Right hindlimb (tissue), 1 donor: ENCODE data around the gene MRPL43.

ENCODE experiments used
- DNase-seq: peaks from one replicate; pipeline ENCODE4 v3.0.0-alpha.2; 2018

Gene MRPL43

DNA sequence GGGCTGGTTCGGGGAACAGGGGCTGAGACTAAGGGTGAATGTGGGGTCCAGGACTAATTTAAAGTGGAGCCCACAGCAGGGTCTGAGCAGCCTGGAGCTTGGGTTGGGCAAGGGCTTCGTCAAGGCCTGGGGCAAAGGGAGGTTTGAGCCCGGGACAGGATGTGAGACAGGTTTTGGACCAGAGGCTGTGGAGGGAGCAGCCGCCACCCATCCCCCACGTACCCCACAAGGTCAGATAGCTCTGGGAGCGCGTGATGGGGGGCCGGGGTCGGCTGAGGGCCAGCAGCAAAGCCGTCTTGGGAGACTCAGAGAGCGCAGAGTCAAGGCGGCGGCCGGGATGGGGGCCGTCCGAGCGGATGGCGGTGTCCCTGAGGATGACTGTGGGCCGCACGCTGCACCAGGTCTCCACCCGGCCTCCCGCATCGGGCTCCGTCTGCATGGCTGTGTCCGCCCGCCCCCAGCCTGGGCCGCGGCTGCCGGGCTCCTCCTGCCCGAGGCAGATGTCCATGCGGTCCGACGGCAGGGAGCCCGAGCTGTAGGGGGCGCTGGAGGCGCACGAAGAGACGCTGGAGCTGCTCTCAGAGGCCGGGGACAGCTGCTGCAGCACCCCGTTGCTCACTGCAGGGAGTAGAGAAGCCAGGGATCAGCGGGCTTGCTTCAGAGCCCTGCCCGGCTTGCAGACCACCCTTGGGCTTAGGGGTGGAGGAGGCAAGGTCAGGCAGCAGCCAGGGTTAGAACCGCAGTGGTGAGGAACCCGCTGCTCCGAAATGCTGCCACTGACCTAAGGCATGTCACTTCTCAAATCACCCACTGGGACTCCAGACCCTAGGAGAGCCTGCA lies 31.5 kb upstream of the MRPL43 start:
- peak; percentile 87 for DNase-seq

DNA sequence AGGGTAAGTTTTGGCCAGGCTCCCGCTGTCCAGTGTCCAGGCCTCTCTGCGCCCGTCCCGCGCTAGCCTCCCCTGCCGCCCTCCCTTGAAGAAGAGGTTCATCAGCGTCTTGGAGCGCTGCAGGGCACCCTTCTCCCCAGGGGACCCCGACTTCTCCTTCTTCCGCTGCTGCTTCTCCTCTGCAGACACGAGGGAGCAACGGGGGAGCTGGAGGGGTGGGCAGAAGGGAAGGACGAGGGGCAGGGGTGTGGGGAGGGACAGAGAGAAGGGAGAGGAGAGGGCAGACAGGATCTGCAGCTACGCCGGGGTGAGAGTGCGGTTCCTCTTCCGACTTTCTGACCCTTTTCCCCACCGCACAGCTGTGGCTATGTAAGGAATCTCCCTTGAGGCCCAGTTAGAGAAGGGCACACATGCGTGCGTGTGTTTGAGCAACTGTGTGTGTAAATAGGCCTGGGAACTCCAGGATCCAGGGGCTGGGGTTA lies 30.9 kb upstream of the MRPL43 start:
- no peak for DNase-seq

DNA sequence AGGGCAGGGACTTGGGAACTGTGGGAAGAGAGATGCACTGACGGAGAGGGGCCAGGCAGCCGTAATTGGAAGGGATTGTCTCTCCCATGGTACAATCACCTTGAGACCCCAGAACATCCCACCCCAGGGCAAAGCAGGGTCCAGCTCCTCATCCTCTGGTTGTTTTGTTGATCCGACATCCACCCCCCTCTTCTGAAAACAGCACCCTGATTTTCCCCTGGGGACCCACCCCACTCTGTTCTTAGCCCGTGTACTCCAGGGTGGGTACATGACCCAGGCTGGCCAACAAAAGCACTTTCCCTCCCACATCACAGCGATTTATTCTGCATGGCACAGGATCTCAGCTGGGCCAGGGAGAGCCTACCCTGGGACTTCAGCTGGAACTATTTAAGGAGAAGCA lies 29.5 kb upstream of the MRPL43 start:
- DNase-seq = no peak

DNA sequence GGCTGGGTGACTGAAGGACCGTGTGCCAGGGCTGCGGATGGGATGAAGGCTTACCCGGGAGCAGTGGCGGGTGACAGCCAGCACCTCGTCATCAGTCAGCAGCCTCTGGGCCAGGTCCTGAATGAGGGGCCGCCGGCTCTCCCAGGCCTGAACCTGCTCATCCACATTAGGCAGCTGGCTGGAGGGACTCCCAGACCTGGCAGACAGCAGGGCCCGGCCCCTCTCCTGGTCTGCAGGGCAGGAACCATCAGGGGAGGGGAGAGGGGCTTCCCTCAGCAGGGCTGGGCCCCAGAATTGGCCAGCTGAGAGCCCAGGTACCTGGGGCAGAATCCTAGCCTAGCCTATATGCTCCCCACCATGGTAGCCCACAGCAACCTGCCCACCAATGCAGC lies 28.3 kb upstream of the MRPL43 start:
- DNase-seq = no peak

DNA sequence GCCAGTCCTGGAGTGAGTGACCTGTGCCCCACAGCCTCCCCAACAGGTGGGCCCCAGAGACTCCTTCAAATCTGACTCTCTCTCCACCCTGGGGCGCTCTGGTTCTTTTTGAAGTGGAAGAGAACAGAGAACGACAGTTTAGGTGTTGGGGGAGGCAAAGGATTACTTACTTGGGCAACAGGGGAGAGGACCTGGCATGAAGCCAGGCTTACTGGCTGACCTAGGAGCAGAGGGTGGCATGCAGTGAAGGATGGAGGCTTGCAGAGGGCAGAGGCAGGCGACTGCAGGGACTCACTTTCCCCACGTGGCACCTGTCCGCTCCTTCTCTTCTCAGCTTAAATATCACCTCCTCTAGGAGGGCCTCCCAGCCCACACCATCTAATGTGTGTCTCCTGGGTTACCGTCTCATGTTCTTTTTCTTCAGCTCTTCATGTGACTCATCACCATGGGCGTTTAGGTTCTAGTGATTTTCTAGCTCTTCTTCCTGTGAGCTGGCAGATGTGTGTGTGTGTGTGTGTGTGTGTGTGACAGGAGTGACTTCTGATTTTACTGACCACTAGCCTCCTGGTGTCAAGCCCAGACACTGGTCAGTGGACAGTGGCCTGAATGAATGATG lies 27.8 kb upstream of the MRPL43 start:
- no peak for DNase-seq

DNA sequence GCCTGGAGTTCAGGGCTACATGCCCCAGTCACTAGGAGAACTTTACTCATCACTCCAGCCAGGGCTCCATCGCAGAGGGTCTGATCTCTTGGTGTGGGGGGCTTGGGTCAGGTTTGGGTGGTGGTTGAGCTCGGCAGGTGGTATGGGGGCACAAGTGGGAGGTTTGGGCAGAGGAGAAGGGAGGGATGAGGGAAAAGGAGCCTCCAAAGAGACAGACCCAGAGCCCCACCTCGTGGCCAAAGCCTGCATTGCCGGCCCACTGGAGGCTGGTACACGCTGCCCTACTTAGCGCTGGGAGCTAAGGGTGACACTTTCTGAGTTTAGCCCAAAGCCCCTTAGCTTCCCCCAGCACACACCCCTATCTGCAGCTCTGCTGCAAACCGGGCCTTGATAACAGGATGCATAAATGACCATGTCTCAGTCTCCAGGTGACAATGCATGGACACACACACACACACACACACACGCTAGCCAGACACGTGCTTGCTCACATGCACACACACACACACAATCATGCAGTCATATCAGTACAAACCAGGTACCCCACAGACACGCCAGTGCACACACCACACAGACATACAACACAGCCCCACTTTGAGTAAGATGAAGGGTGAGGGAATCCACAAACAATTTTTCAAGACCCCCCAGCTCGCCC lies 27.1 kb upstream of the MRPL43 start:
- DNase-seq = peak; percentile 87

DNA sequence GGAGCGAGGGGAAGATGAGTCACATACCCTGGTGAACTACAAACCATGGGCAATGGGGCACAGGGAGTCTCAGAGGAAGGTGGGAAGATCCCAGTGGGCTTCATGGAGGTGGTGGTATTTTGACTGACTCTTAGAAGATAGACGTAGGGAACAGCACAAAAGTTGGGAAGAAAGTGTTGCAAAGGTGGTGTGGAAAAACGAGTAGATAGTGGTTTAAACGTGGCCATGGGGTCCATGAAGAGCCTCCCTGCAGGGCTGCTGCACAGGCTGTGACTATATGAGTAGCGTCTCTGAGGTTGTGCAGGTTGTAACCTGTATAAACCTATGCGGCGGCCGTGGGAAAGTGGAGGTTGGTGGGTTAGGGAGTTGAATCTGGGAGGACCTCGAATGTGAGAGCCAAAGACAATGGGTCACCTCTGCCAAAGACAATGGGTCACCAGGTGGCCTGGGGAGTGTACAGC lies 26.1 kb upstream of the MRPL43 start:
- DNase-seq = no peak

DNA sequence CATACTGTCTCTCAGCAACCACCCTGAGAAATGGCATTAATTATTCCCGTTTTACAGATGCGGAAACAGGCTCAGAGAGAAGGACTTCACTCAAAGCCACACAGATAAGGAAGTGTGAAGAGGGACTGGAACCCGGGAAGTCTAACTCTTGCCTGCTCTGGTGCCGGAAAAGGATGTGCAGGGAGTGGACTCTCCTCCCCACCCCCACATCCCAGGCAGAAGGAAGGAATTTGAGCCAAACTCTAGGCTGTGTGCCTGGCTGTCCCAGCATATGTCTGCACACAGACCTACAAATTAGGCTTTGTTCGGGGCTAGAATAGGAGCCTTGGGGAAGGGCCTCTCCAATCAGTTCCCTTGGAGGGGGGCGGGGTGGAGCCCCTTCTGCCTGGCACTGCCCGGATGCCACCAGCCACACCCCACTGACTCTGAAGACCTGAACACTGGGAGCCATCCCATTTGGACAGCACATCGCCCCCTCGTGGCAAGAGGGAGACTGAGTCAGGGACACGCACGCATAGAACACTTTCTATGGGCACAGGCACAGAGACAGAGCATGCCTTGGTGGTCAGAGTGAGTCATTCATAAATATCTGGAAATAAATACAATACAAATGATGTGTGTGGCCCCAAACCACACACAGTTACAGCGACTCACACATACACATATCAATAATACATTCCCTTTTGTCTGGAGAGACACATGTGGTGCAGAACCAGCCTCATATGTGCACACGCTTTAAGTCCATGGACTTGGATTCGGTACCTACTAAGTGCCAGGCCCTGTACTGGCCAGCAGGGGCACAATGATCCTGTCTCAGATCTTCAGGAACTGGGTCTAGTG lies 25.4 kb upstream of the MRPL43 start:
- peak; percentile 88 for DNase-seq

DNA sequence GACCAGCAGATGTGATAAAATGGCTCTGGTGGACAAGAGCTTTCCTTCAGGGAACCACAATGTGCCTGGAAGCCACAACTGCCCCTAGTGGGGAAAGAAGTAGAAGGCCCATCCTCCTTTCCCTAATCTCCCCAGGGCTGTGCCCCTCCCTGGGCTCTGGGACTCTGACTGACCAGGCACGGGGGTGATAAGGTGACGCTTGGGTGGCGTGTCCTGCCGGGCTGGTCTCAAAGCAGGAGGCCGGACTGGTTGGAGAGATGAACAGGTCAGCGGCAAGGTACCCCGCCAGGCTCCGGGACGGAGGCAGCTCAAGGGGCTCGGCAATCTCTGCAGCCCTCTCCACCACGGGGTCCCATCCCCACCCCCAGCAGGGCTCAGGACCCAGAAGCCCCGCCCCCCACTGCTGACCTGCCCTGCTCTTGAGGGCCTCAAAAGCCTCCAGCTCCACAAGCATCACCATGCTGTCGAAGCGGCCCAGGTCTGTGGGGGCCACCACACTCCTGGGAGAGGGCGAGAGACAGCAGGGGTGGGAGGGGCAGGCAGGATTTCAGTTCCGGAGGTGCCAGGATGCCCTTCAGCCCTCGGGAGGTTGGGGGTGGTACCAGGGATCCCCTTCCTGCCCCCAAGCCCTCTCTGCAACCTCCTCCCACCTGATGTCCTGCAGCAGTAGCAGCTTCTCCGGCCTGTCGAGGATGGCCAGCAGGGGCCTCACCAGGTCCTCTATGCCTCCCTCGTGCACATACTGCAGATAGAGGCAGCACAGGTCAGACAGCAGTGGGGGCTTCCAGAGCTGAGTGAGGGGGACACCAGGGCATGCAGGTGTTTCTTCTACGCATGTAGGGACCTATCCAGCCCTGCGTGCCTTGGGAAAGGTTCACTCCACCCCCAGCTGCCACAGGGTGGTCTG lies 24.5 kb upstream of the MRPL43 start:
- DNase-seq = no peak

DNA sequence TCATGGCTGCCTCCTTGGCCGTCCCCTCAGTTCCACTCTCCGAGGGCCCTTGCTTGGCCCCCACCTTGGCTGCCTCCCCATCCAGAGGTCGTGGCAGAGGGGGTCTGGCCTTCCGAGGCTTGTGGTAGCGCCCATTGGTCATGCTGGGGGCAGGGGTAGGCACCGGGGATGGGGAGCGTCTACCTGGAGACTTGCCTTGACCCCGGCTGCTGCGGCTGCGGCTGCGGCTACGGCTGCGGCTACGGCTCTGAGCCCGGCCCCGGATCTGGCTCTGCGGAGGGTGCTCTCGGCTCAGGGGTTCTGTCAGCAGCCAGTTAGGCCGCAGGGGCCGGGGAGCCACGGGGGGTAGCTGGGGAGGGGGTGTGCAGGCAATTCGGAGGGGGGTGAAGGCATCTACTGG lies 23.0 kb upstream of the MRPL43 start:
- DNase-seq = no peak

DNA sequence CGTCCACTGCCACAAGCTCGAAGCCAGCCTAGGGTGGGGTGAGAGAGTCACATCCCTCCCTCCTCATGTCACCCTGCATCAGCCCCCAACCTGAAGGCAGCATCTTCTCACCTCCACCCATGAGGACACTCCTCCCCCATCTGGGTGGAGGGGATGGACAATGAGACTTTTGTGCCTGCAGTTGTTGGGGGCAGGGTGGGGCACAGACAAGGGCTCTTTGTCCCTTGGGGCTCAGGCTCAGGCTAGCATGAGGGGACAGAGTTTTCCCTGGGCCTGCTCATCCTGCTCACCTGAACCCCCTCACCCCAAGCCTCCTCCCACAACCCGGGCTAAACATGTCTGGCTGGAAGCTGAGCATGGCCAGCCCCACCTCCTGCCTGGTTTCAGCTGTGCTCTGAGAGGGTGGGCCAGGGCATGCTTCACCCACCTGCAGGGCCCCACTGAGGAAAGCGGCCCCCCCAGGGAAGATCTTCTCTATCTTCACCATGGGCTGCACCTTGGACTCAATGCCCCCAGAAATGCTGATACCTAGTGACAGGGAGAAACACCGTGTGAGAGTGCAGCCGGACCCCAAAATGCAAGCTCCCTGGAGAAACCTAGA lies 21.6 kb upstream of the MRPL43 start:
- no peak for DNase-seq

DNA sequence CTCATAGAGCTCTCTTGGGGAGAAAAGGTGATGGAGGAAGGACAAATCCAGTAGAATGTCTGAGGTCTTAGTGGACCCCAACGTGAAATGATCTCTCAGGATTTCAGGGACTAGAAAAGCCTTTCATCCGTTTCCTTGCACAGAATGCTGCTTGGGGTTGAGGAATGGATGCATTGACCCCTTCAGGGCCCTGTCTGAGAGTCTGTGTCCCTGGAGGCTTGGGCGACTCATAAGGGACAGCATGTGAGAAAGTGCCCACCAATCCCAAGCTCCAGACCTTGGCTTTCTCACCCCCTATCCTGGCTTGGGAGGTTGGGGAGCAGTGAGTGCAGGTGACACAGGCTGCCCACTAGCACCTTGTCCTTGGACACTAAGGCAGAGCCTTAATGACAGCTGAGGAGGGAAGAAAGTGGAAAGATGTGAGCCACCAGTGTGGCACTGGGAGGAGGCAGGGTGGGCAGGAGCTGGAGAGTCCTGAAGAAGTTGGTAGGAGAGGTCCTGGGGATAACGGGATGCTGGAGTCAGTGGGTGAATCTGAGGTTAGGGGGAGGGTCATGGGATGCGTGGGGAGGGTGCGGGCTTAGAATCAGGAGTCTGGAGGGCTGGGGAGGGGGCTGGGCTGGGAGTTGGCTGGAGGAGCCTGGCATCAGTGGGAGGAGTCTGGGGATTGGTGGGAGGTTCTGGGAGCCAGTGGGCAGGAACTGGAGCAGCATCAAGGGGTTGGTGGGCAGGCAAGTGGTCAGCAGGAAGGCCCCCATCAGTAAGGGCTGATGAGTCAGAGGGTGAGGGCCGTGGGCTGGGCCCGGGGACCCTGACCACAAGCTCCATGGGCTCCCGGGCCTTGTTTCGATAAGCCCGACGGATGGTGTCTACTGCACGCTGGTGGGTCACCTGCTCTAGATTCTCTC lies 20.9 kb upstream of the MRPL43 start:
- DNase-seq = no peak

DNA sequence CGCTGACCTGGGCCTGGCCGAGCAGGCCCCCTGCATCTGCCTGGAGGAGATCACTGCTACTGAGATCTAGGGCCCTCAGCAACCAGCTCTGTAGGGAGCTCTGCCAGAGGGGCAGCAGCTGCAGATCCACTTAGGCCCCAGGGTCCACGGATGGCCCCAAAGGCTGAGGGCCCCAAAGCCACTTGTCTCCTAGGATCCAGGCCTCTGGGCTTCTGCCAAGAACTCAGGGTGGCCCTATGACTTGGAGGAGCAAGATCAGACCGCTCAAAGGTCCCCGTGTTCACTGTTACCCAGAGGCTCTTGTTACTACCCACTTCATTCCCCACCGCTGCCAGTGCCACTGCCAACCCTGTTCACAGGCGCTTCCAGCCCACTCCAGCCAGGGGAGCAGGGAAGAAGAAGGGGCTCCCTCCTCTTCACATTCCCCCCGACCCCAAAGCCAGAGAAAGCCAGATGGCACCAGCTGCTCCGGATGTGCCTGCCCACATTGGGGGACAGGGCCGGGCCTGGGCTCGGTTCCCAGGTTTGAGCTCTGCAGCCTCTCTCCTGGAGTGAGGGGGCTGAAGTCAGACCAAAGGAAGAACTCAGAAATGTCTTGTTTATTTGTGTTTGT lies 19.9 kb upstream of the MRPL43 start:
- DNase-seq = peak; percentile 67

DNA sequence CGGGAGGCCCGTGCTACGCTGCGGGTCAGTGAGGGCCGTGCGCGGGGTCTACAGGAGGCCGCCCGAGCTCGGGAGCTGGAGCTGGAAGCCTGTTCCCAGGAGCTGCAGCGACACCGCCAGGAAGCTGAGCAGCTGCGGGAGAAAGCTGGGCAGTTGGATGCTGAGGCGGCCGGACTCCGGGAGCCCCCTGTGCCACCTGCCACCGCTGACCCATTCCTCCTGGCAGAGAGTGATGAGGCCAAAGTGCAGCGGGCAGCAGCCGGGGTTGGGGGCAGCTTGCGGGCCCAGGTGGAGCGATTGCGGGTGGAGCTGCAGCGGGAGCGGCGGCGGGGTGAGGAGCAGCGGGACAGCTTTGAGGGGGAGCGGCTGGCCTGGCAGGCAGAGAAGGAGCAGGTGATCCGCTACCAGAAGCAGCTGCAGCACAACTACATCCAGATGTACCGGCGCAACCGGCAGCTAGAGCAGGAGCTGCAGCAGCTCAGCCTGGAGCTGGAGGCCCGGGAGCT lies 19.3 kb upstream of the MRPL43 start:
- peak; percentile 79 for DNase-seq

DNA sequence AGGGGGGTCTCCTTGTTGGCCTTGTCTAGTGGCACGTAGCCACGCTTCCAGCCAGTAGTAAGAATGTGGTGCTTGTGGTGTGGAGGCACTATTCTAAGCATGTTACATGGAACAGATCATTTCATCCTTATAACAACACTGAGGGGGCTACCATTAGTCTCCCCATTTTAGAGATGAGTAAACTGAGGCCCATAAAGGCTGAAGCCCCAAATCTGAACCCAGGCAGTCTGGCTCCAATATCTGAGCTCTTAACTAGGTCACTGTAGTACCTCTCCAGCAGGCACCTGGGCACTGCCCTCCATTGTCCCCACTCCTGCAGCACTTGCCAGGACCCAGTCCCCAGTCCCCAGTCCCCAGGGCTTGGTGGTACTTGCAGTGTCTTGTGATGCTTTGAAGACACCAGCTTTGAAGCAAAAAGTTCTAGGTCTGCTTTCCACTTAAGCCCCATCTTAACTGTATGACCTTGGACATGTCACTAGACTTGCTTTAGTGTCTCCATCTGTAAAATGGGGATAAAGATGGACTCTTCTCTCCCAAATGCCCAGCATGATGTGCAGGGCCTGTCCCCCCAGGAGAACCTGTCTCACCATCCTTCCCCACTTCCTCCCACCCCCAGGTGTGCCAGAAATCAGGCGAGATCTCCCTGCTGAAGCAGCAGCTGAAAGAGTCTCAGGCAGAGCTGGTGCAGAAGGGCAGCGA lies 18.7 kb upstream of the MRPL43 start:
- no peak for DNase-seq

DNA sequence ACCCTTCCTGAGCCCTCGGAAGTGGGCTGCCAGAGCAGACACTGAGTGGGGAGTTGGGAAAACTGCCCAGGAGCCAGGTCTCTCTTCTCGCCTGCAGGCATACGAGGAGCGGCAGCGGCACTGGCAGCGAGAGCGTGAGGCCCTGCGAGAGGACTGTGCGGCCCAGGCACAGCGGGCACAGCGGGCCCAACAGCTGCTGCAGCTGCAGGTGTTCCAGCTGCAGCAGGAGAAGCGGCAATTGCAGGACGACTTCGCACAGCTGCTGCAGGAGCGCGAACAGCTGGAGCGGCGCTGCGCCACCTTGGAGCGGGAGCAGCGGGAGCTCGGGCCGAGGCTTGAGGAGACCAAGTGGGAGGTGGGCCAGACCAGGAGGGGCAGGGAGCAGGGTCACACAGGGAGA lies 18.1 kb upstream of the MRPL43 start:
- peak; percentile 52 for DNase-seq

DNA sequence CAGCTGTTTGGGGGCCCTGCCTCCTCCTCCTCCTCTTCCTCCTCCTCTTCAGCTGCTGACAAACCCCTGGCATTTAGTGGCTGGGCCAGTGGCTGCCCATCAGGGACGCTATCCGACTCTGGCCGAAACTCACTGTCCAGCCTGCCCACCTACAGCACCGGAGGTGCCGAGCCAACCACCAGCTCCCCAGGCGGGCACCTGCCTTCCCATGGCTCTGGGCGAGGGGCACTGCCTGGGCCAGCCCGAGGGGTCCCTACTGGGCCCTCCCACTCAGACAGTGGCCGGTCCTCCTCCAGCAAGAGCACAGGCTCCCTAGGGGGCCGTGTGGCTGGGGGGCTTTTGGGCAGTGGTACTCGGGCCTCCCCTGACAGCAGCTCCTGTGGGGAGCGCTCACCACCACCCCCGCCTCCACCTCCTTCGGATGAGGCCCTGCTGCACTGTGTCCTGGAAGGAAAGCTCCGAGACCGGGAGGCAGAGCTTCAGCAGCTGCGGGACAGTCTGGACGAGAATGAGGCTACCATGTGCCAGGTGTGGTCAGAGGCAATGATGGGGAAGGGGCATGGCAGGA lies 16.4 kb upstream of the MRPL43 start:
- DNase-seq = no peak

DNA sequence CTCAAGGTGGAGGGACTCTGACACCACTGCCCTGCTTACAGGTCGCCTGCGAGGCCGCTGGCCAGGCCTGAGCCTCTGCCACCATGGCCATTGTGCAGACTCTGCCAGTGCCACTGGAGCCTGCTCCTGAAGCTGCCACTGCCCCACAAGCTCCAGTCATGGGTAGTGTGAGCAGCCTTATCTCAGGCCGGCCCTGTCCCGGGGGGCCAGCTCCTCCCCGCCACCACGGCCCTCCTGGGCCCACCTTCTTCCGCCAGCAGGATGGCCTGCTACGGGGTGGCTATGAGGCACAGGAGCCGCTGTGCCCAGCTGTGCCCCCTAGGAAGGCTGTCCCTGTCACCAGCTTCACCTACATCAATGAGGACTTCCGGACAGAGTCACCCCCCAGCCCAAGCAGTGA lies 15.2 kb upstream of the MRPL43 start:
- DNase-seq = no peak

DNA sequence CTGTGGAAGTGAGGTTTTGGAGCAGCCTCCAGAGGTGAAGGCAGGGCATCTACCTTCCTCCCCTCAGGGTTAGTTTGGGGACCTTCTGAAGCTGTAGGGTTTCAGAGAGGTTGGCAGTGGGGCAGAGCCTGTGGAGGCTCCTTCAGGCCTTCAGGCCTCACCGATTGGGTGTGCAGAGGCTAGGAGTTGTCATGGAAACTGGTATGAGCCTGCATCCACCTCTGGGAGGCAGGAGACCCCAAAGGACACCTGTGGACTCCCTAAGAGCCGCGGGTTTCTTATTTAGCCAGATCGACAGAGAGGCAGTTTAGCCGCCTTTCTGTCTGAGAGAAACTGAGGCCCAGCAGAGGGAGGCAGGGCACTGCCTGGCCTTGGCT lies 14.3 kb upstream of the MRPL43 start:
- no peak for DNase-seq
